SH-SY5Y (cell line): Measurements from ENCODE around the gene IL4R.

Source experiments
- GATA2 ChIP-seq: IDR thresholded peaks from 2 replicates; pipeline ENCODE4 v1.6.1; 2011; ENCODE audit warnings: mild to moderate bottlenecking, low read depth, low read length
- GATA3 ChIP-seq: IDR thresholded peaks from 2 replicates; pipeline ENCODE4 v1.6.1; 2011; ENCODE audit warnings: low read depth, mild to moderate bottlenecking, low read length, moderate library complexity

- TF ChIP-seq GATA2 (no peak), GATA3 (no peak)
These were observed 67.5 kb downstream of the IL4R start for GRCh38 chr16:27381236-27381635.
